ENCODE data around the gene ANKRD22. TPM values are rescaled to one million over a fixed set of nuclear protein-coding genes. Genes with fewer than 3 reads are reported as not detected.

The ANKRD22 gene
- total RNA-seq, 1 experiment from 2014 or later = not detected

GRCh38 chr10:88835910-88836221 lies 15.8 kb downstream of the ANKRD22 start:
- no peak for TF ChIP-seq CTCF (conservative IDR thresholded peaks at IDR 0.05; ENCODE audit: low read depth, low read length)
- no peak for TF ChIP-seq EZH2 (IDR thresholded peaks at IDR 0.05; ENCODE audit: borderline replicate concordance, low read depth, low read length, poor library complexity, severe bottlenecking)
- ChIA-PET CTCF (interaction anchor here (0.5 to 3.9 kb wide), 6 partner anchors 9 to 155 kb away, joined by 3 to 74 read pairs (median 3); partner anchors contain the start of gene FAS), POLR2A (ENCODE audit: low non-redundant PET) (interaction anchor here (0.5 to 0.7 kb wide), 2 partner anchors 96 to 333 kb away, joined by 3 to 5 read pairs; no protein-coding TSS in a partner anchor)
- no peaks in the 10 kb centered on the region for H3K4me1 ChIP-seq (ENCODE audit: insufficient read depth, low read length, poor library complexity, severe bottlenecking)
- no peaks in the 10 kb centered on the region for H3K9me3 ChIP-seq (ENCODE audit: low read depth, low read length, poor library complexity, severe bottlenecking)
- DNase-seq (ENCODE audit: low spot score) = no peak
- no peaks in the 10 kb centered on the region for H3K27me3 ChIP-seq (replicated peaks; ENCODE audit: insufficient read depth, low read depth, low read length, poor library complexity)
- no peak overlapping the region for H3K27ac ChIP-seq (ENCODE audit: low read depth, low read length, poor library complexity, severe bottlenecking)
- no peaks in the 10 kb centered on the region for H3K36me3 ChIP-seq (ENCODE audit: insufficient read depth, low read length, poor library complexity, severe bottlenecking)
- BruUV-seq (replicated peaks) = no TSS peak
- H3K4me3 ChIP-seq (ENCODE audit: low read depth, low read length, poor library complexity, severe bottlenecking) = no peak overlapping the region
- intact Hi-C loops (cut with micrococcal nuclease; ENCODE audit: unreplicated experiment) = loop anchor here (1.0 to 5.0 kb wide), 4 partner anchors 46 to 193 kb away; partner anchors contain the start of gene STAMBPL1

- DNase-seq (ENCODE audit: low spot score) = peak; percentile 93
- ChIA-PET CTCF (interaction anchor here (0.5 to 3.9 kb wide), 8 partner anchors 9 to 155 kb away, joined by 3 to 74 read pairs (median 3); partner anchors contain the start of gene FAS), POLR2A (ENCODE audit: low non-redundant PET) (no interaction called here)
- intact Hi-C loops (cut with micrococcal nuclease; ENCODE audit: unreplicated experiment) = loop anchor here (1.0 to 5.0 kb wide), 3 partner anchors 47 to 151 kb away; partner anchors contain the start of gene STAMBPL1
- no peaks in the 10 kb centered on the region for H3K36me3 ChIP-seq (ENCODE audit: insufficient read depth, low read length, poor library complexity, severe bottlenecking)
- no peaks in the 10 kb centered on the region for H3K27me3 ChIP-seq (replicated peaks; ENCODE audit: insufficient read depth, low read depth, low read length, poor library complexity)
- no peak overlapping the region for H3K27ac ChIP-seq (ENCODE audit: low read depth, low read length, poor library complexity, severe bottlenecking)
- BruUV-seq (replicated peaks) = no TSS peak
- peak; percentile 95 for TF ChIP-seq CTCF (conservative IDR thresholded peaks at IDR 0.05; ENCODE audit: low read depth, low read length)
- no peak for TF ChIP-seq EZH2 (IDR thresholded peaks at IDR 0.05; ENCODE audit: borderline replicate concordance, low read depth, low read length, poor library complexity, severe bottlenecking)
- no peaks in the 10 kb centered on the region for H3K4me1 ChIP-seq (ENCODE audit: insufficient read depth, low read length, poor library complexity, severe bottlenecking)
- no peak overlapping the region for H3K4me3 ChIP-seq (ENCODE audit: low read depth, low read length, poor library complexity, severe bottlenecking)
- no peaks in the 10 kb centered on the region for H3K9me3 ChIP-seq (ENCODE audit: low read depth, low read length, poor library complexity, severe bottlenecking)
Observed at GRCh38 chr10:88835096-88835909, 16.3 kb downstream of the ANKRD22 start.

GRCh38 chr10:88833723-88834122 lies 17.9 kb downstream of the ANKRD22 start:
- TF ChIP-seq CTCF (conservative IDR thresholded peaks at IDR 0.05; ENCODE audit: low read depth, low read length) = no peak
- no peak for TF ChIP-seq EZH2 (IDR thresholded peaks at IDR 0.05; ENCODE audit: borderline replicate concordance, low read depth, low read length, poor library complexity, severe bottlenecking)
- Histone ChIP-seq H3K27me3 (replicated peaks; ENCODE audit: insufficient read depth, low read depth, low read length, poor library complexity) (no peaks in the 10 kb centered on the region), H3K27ac (ENCODE audit: low read depth, low read length, poor library complexity, severe bottlenecking) (no peak overlapping the region), H3K4me3 (ENCODE audit: low read depth, low read length, poor library complexity, severe bottlenecking) (no peak overlapping the region), H3K9me3 (ENCODE audit: low read depth, low read length, poor library complexity, severe bottlenecking) (no peaks in the 10 kb centered on the region), H3K36me3 (ENCODE audit: insufficient read depth, low read length, poor library complexity, severe bottlenecking) (no peaks in the 10 kb centered on the region), H3K4me1 (ENCODE audit: insufficient read depth, low read length, poor library complexity, severe bottlenecking) (no peaks in the 10 kb centered on the region)
- intact Hi-C loops (cut with micrococcal nuclease; ENCODE audit: unreplicated experiment) = loop anchor here (2.0 kb wide), 1 partner anchor 153 kb away; no protein-coding TSS in a partner anchor
- DNase-seq (ENCODE audit: low spot score) = no peak
- ChIA-PET CTCF (interaction anchor here (0.5 kb wide), 1 partner anchor 206 kb away, joined by 3 read pairs; no protein-coding TSS in a partner anchor), POLR2A (ENCODE audit: low non-redundant PET) (no interaction called here)
- no TSS peak for BruUV-seq (replicated peaks)

Data from A673 (cell line).